Keratinocyte (primary cell): ENCODE data around the gene NTNG1.

Source experiments
- CTCF ChIP-seq, 3 experiments: IDR thresholded peaks in 1 of 3; conservative IDR thresholded peaks in 1 of 3; optimal IDR thresholded peaks in 1 of 3; 2 replicates in 2 of 3; 3 replicates in 1 of 3; pipeline versions ENCODE3 to v1.5.1; 2011; ENCODE audit warnings: low read length in 3 of 3, mild to moderate bottlenecking in 3 of 3, moderate library complexity in 2 of 3, control low read depth in 1 of 3, inconsistent platforms in 1 of 3; ENCODE audit not compliant: insufficient read depth in 2 of 3; ENCODE audit errors: extremely low read depth in 1 of 3
- EZH2 ChIP-seq: IDR thresholded peaks from one replicate; pipeline ENCODE4 v1.6.1; 2012; ENCODE audit warnings: inconsistent platforms, mild to moderate bottlenecking, low read length, moderate library complexity

GRCh38 chr1:107116306-107116790 is 24.5 kb upstream of the NTNG1 start:
- TF ChIP-seq CTCF (optimal IDR thresholded peaks at IDR 0.05 in 1 of 3, IDR thresholded peaks at IDR 0.05 in 1 of 3, conservative IDR thresholded peaks at IDR 0.05 in 1 of 3; ENCODE audit: extremely low read depth in 1 of 3, insufficient read depth in 2 of 3, low read length in 3 of 3) (no peak), EZH2 (no peak)
